HepG2 (cell line): ENCODE results near the gene HPCAL1. TPM values are rescaled to one million over a fixed set of nuclear protein-coding genes. Genes with fewer than 3 reads are reported as not detected.
A peak's percentile ranks its signal among the peaks of the same experiment; 100 is the strongest.

Experiments
- KDM5B ChIP-seq: sonication (generic); formaldehyde crosslinking; IDR thresholded peaks from 2 replicates; pipeline ENCODE4 v1.4.0; 2020; ENCODE audit warnings: missing genetic modification reagents, mild to moderate bottlenecking, borderline replicate concordance
- MAFF ChIP-seq: IDR thresholded peaks from 2 replicates; pipeline ENCODE4 v1.6.1; 2011; ENCODE audit warnings: low read depth, low read length, improper control_type of control experiment
- MXI1 ChIP-seq: IDR thresholded peaks from 3 replicates; pipeline ENCODE4 v1.6.1; 2012; ENCODE audit warnings: low read depth, low read length, inconsistent platforms, borderline replicate concordance
- NFRKB ChIP-seq: fragments of 450-650 bp; IDR thresholded peaks from 2 replicates; pipeline ENCODE4 v1.6.1; 2017
- NPAS2 ChIP-seq: sonication (generic); formaldehyde crosslinking; IDR thresholded peaks from 2 replicates; pipeline ENCODE4 v1.8.0; 2022; ENCODE audit warnings: mild to moderate bottlenecking, missing genetic modification reagents, borderline replicate concordance
- NR2F2 ChIP-seq: IDR thresholded peaks from 2 replicates; pipeline ENCODE4 v1.6.1; 2012; ENCODE audit warnings: low read depth, inconsistent platforms, borderline replicate concordance
- REPIN1 ChIP-seq: sonication (generic); formaldehyde crosslinking; IDR thresholded peaks from 2 replicates; pipeline ENCODE4 v1.8.0; 2022; ENCODE audit warnings: missing genetic modification reagents, low read depth, mild to moderate bottlenecking, borderline replicate concordance
- SIN3B ChIP-seq: fragments of 150-350 bp; IDR thresholded peaks from 2 replicates; pipeline ENCODE4 v1.6.1; 2014; ENCODE audit warnings: low read length
- SIX1 ChIP-seq: sonication (generic); formaldehyde crosslinking; IDR thresholded peaks from 2 replicates; pipeline ENCODE4 v1.4.0; 2020; ENCODE audit warnings: missing genetic modification reagents, borderline replicate concordance
- SMARCC2 ChIP-seq: fragments of 450-650 bp; IDR thresholded peaks from 2 replicates; pipeline ENCODE4 v1.6.1; 2017; ENCODE audit warnings: antibody characterized with exemption, mild to moderate bottlenecking
- SP1 ChIP-seq, 2 experiments: fragments of 450-650 bp in 1 of 2; sonication (generic) in 1 of 2; formaldehyde crosslinking in 1 of 2; IDR thresholded peaks; 2 replicates each; pipeline versions ENCODE4 v1.4.0 to v1.6.1; 2016 to 2020; ENCODE audit warnings: missing genetic modification reagents in 1 of 2
- SP5 ChIP-seq: IDR thresholded peaks from 2 replicates; pipeline ENCODE4 v1.6.1; 2016; ENCODE audit warnings: low read depth, borderline replicate concordance
- TGIF2 ChIP-seq: IDR thresholded peaks from 2 replicates; pipeline ENCODE4 v1.6.1; 2016; ENCODE audit warnings: control low read depth, missing compliant biosample characterization
- ZNF20 ChIP-seq: sonication (generic); formaldehyde crosslinking; IDR thresholded peaks from 2 replicates; pipeline ENCODE4 v1.4.0; 2020; ENCODE audit warnings: mild to moderate bottlenecking, moderate library complexity, missing genetic modification reagents
- ZNF550 ChIP-seq: sonication (generic); formaldehyde crosslinking; IDR thresholded peaks from 2 replicates; pipeline ENCODE4 v1.4.0; 2020; ENCODE audit warnings: mild to moderate bottlenecking, missing genetic modification reagents, borderline replicate concordance
- ZNF577 ChIP-seq: sonication (generic); formaldehyde crosslinking; IDR thresholded peaks from 2 replicates; pipeline ENCODE4 v1.4.0; 2020; ENCODE audit warnings: mild to moderate bottlenecking, low read depth, missing genetic modification reagents, borderline replicate concordance
- ZNF709 ChIP-seq: sonication (generic); formaldehyde crosslinking; IDR thresholded peaks from 2 replicates; pipeline ENCODE4 v1.5.0; 2020; ENCODE audit warnings: mild to moderate bottlenecking, missing genetic modification reagents
- ZNF720 ChIP-seq: sonication (generic); formaldehyde crosslinking; IDR thresholded peaks from 2 replicates; pipeline ENCODE4 v1.4.0; 2020; ENCODE audit warnings: missing genetic modification reagents
- ZNF746 ChIP-seq: sonication (generic); formaldehyde crosslinking; IDR thresholded peaks from 2 replicates; pipeline ENCODE4 v1.8.0; 2022; ENCODE audit warnings: mild to moderate bottlenecking, missing genetic modification reagents
- ZNF839 ChIP-seq: sonication (generic); formaldehyde crosslinking; IDR thresholded peaks from 2 replicates; pipeline ENCODE4 v1.4.0; 2020; ENCODE audit warnings: missing genetic modification reagents, mild to moderate bottlenecking, borderline replicate concordance
- ZNF850 ChIP-seq: sonication (generic); formaldehyde crosslinking; conservative IDR thresholded peaks from 2 replicates; pipeline ENCODE4 v1.9.0; 2021; ENCODE audit warnings: mild to moderate bottlenecking, missing genetic modification reagents
- polyA plus RNA-seq, 8 experiments: library from polyadenylated mRNA; depleted of rRNA in 3 of 8; stranded (reverse) in 7 of 8; unstranded in 1 of 8; fragments of >200 nt; fragmentation: Illumina TruSeq in 4 of 8; extraction: Trizol in 4 of 8; gene quantifications; 2 replicates each; pipeline versions ENCODE4 v1.2.1 to v1.2.3, GENCODE V29; 2011 to 2016; ENCODE audit warnings: low read depth in 4 of 8, missing spikeins in 1 of 8, mixed read lengths in 1 of 8; ENCODE audit not compliant: insufficient read depth in 1 of 8
- total RNA-seq, 5 experiments: library from RNA; depleted of rRNA; stranded (reverse); fragments of >200 nt; fragmentation: Illumina TruSeq; extraction: Trizol; gene quantifications; 2 replicates each; pipeline ENCODE4 v1.2.3, GENCODE V29; 2016; ENCODE audit warnings: low read depth in 1 of 5
- TF ChIP-seq, protein P1 (sequence below): sonication (generic); formaldehyde crosslinking; IDR thresholded peaks from 2 replicates; pipeline ENCODE4 v1.4.0; 2020; ENCODE audit warnings: missing genetic modification reagents, mild to moderate bottlenecking, borderline replicate concordance
- TF ChIP-seq, protein P2 (sequence below): sonication (generic); formaldehyde crosslinking; IDR thresholded peaks from 2 replicates; pipeline ENCODE4 v1.4.0; 2020; ENCODE audit warnings: missing genetic modification reagents
- TF ChIP-seq, protein P3 (sequence below): sonication (generic); formaldehyde crosslinking; conservative IDR thresholded peaks from 2 replicates; pipeline ENCODE4 v1.8.0; 2022; ENCODE audit warnings: mild to moderate bottlenecking, moderate library complexity, missing genetic modification reagents

HPCAL1 gene
- total and polyA plus RNA-seq, 2 of the 13 experiments (the other 11 are each of a cell fraction or from before 2014, with no cell fraction given): 29.5 to 29.9 TPM

DNA sequence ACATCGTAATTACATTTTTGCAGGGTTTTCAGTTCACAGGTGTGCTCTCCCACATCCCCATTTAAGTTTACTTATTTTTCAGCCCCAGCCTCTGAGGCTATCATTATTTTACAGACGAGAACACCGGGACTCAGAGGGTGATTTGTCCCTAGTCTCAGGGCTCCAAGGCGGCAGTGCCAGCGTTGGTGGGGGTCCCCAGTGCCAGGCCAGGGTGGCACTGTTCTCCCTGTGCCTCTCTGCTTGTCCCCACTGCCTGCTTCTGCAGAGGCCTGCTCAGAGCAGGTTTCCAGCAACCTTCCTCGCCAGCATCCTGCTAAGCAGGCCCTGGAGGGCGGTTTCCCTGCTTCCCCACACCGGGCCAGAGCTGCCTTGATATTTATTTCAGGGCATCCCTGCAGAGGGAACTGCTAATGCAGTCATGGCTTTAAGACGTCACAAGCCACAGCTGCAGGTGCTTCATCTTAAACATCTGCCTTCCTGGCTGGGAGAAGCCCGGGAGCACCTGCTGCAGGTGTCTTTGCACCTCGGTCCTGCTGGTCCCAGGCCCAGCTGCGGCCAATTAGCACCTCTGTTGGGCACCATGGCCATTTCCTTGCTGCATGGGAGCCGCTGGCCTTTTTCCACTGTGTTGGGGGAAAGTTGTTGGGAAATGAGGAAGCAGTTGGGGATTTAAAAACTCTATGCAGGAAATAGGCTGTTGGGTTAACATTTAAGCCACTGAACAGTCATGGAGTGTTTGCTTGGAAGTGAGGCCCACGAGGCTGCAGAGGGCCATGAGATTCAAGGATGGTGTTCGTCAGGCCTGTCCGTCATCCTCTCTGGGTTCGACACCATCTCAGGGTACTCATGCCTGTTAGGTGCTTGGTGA, 22.8 kb downstream of the HPCAL1 start (continued):
- TF ChIP-seq SMARCC2 (no peak), TGIF2 (no peak), MAFF (no peak), SP5 (CRISPR knock-in tag) (peak; percentile 39; the same call in 1 of the 2 replicates), SP1 (IDR thresholded peaks at IDR 0.05) (no peak), SP1 (CRISPR knock-in tag; IDR thresholded peaks at IDR 0.05) (no peak), ZNF20 (CRISPR knock-in tag) (no peak), MXI1 (peak; percentile 36; the same call in 1 of the 3 replicates), ZNF720 (CRISPR knock-in tag) (no peak), NPAS2 (peak; percentile 92), ZNF850 (CRISPR knock-in tag) (no peak), SIX1 (CRISPR knock-in tag) (no peak), ZNF709 (CRISPR knock-in tag) (no peak), NR2F2 (no peak), ZNF839 (no peak; the same call in 1 of the 2 replicates), NFRKB (no peak), SIN3B (no peak), ZNF577 (CRISPR knock-in tag) (no peak), ZNF550 (CRISPR knock-in tag) (no peak), REPIN1 (no peak; the same call in 1 of the 2 replicates), KDM5B (CRISPR knock-in tag) (peak; percentile 20; the same call in 1 of the 2 replicates), ZNF746 (CRISPR knock-in tag) (no peak)
- TF ChIP-seq, protein P1, sequence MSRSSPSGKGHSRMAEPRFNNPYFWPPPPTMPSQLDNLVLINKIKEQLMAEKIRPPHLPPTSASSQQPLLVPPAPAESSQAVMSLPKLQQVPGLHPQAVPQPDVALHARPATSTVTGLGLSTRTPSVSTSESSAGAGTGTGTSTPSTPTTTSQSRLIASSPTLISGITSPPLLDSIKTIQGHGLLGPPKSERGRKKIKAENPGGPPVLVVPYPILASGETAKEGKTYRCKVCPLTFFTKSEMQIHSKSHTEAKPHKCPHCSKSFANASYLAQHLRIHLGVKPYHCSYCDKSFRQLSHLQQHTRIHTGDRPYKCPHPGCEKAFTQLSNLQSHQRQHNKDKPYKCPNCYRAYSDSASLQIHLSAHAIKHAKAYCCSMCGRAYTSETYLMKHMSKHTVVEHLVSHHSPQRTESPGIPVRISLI (CRISPR knock-in tag): no peak
- TF ChIP-seq, protein P2, sequence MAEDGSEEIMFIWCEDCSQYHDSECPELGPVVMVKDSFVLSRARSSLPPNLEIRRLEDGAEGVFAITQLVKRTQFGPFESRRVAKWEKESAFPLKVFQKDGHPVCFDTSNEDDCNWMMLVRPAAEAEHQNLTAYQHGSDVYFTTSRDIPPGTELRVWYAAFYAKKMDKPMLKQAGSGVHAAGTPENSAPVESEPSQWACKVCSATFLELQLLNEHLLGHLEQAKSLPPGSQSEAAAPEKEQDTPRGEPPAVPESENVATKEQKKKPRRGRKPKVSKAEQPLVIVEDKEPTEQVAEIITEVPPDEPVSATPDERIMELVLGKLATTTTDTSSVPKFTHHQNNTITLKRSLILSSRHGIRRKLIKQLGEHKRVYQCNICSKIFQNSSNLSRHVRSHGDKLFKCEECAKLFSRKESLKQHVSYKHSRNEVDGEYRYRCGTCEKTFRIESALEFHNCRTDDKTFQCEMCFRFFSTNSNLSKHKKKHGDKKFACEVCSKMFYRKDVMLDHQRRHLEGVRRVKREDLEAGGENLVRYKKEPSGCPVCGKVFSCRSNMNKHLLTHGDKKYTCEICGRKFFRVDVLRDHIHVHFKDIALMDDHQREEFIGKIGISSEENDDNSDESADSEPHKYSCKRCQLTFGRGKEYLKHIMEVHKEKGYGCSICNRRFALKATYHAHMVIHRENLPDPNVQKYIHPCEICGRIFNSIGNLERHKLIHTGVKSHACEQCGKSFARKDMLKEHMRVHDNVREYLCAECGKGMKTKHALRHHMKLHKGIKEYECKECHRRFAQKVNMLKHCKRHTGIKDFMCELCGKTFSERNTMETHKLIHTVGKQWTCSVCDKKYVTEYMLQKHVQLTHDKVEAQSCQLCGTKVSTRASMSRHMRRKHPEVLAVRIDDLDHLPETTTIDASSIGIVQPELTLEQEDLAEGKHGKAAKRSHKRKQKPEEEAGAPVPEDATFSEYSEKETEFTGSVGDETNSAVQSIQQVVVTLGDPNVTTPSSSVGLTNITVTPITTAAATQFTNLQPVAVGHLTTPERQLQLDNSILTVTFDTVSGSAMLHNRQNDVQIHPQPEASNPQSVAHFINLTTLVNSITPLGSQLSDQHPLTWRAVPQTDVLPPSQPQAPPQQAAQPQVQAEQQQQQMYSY: no peak
- TF ChIP-seq, protein P3, sequence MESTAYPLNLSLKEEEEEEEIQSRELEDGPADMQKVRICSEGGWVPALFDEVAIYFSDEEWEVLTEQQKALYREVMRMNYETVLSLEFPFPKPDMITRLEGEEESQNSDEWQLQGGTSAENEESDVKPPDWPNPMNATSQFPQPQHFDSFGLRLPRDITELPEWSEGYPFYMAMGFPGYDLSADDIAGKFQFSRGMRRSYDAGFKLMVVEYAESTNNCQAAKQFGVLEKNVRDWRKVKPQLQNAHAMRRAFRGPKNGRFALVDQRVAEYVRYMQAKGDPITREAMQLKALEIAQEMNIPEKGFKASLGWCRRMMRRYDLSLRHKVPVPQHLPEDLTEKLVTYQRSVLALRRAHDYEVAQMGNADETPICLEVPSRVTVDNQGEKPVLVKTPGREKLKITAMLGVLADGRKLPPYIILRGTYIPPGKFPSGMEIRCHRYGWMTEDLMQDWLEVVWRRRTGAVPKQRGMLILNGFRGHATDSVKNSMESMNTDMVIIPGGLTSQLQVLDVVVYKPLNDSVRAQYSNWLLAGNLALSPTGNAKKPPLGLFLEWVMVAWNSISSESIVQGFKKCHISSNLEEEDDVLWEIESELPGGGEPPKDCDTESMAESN (CRISPR knock-in tag): no peak
